Stimulated activated CD8-positive, alpha-beta memory T cell treated with anti-CD3 and anti-CD28 coated beads, Interleukin-2, amount 100 ng/mL, for 48 hours (primary cell): Measurements from ENCODE around the gene EAF2.
"Not testable (repeated sequence)": the region's sequence is repeated elsewhere in the genome, so short reads cannot be mapped to it uniquely, and the experiment has no call there.

ENCODE experiments used
- DNase-seq, 2 donors: peaks; one replicate each; pipeline ENCODE4 v3.0.0-alpha.2; 2020; ENCODE audit warnings: low read depth in 2 of 2

EAF2 gene

GRCh38 chr3:121834671-121835464 lies at the start of gene EAF2, which contains the start of gene IQCB1:
Gene EAF2 (plus strand): TSS chr3:121835209. CDS start chr3:121835286, 77 bp downstream.
Gene IQCB1 (minus strand): TSS chr3:121835060. CDS start chr3:121828960, 6,100 bp downstream.
- DNase-seq = peak; percentile 87 to 90

GRCh38 chr3:121786485-121786884 lies 48.5 kb upstream of the EAF2 start:
- DNase-seq = no peak

- DNase-seq = no peak
These were observed 41.9 kb upstream of the EAF2 start for GRCh38 chr3:121793078-121793477.

GRCh38 chr3:121794264-121794983 lies 40.6 kb upstream of the EAF2 start:
- no peak for DNase-seq

GRCh38 chr3:121796970-121797369 lies 38.0 kb upstream of the EAF2 start:
- DNase-seq = no peak

- no peak for DNase-seq
These were observed 34.1 kb upstream of the EAF2 start for GRCh38 chr3:121800906-121801305.

GRCh38 chr3:121803771-121804320 lies 31.2 kb upstream of the EAF2 start:
- DNase-seq = no peak

- DNase-seq = no peak
These were observed 25.8 kb upstream of the EAF2 start for GRCh38 chr3:121809249-121809648.

GRCh38 chr3:121817753-121818152 lies 17.3 kb upstream of the EAF2 start:
- DNase-seq = no peak

- DNase-seq = no peak
These were observed 16.4 kb upstream of the EAF2 start for GRCh38 chr3:121818578-121818977.

- no peak for DNase-seq
These were observed 15.8 kb upstream of the EAF2 start for GRCh38 chr3:121819236-121819635.

- no peak for DNase-seq
These were observed 13.4 kb upstream of the EAF2 start for GRCh38 chr3:121821421-121822199.

- DNase-seq = no peak
These were observed 12.0 kb upstream of the EAF2 start for GRCh38 chr3:121822973-121823372.

GRCh38 chr3:121834157-121834670 lies 795 bp upstream of the EAF2 start:
- DNase-seq = no peak

- no peak for DNase-seq
These were observed 424 bp downstream of the EAF2 start for GRCh38 chr3:121835465-121835801.

GRCh38 chr3:121836064-121836463 lies 1.1 kb downstream of the EAF2 start:
- DNase-seq = no peak

- DNase-seq = no peak
These were observed 1.5 kb downstream of the EAF2 start for GRCh38 chr3:121836481-121836880.

GRCh38 chr3:121839962-121840361 lies 5.0 kb downstream of the EAF2 start:
- DNase-seq = no peak

GRCh38 chr3:121844892-121845291 lies 9.9 kb downstream of the EAF2 start:
- no peak for DNase-seq

GRCh38 chr3:121852256-121852655 lies 17.2 kb downstream of the EAF2 start:
- no peak for DNase-seq

GRCh38 chr3:121855555-121855954 lies 20.5 kb downstream of the EAF2 start:
- DNase-seq = no peak

- not testable (repeated sequence) for DNase-seq
These were observed 22.8 kb downstream of the EAF2 start for GRCh38 chr3:121857778-121858177.
